A549 treated with AZD9567 at 1 μM for 4 hours (cell line): ENCODE measurements around the gene TCERG1. TPM values are rescaled to one million over a fixed set of nuclear protein-coding genes. Genes with fewer than 3 reads are reported as not detected.

Experiments used
- total RNA-seq: library from RNA; stranded (reverse); fragments of 200-300 nt; extraction: Qiagen RNA extraction; gene quantifications from 5 replicates; pipeline ENCODE4 v1.2.3, GENCODE V29; 2022; ENCODE audit not compliant: insufficient read depth

Gene TCERG1
- total RNA-seq = 40.1 to 72.2 TPM (median 46.6 TPM) in 5 replicates

GRCh38 chr5:146446861-146447733, at the start of gene TCERG1:
TSS of gene TCERG1 (plus strand) at chr5:146447333. CDS start at chr5:146447350, 17 bp downstream.

GRCh38 chr5:146516151-146516475, 69.0 kb downstream of the TCERG1 start, which contains the start of gene GPR151:
TSS of gene GPR151 (minus strand) at chr5:146516190. CDS start at chr5:146516113, 77 bp downstream.

Other genes with a start within 250 kb of the TCERG1 start
- 10.5 to 14.9 TPM (median 12.1 TPM) in 5 replicates for gene RBM27, start 243.7 kb upstream of the TCERG1 start, total RNA-seq
- gene POU4F3, start 108.5 kb upstream of the TCERG1 start, total RNA-seq = 0.11 to 0.14 TPM (median 0.13 TPM) in 4 of 5 replicates, not detected in the other
- not detected in 5 replicates for gene GPR151, start 68.9 kb downstream of the TCERG1 start, total RNA-seq